IPS-18c (cell line): ENCODE results near the gene SLC22A7.

ENCODE experiments used
- H3K4me3 ChIP-seq: 2 replicates; pipeline ENCODE4 v1.7.0; 2013; ENCODE audit warnings: low read depth, mild to moderate bottlenecking, low read length, moderate library complexity; ENCODE audit not compliant: insufficient read depth
- H3K9me3 ChIP-seq: one replicate; pipeline ENCODE4 v1.6.1; 2013; ENCODE audit warnings: mild to moderate bottlenecking, low read length, moderate library complexity; ENCODE audit not compliant: control insufficient read depth, insufficient read depth

The SLC22A7 gene

GRCh38 chr6:43276577-43277305 is 21.3 kb upstream of the SLC22A7 start:
- no peaks in the 10 kb centered on the region for H3K9me3 ChIP-seq
- H3K4me3 ChIP-seq, result peak overlapping the region; percentile 38

- H3K9me3 ChIP-seq, result no peaks in the 10 kb centered on the region
- H3K4me3 ChIP-seq, result no peak overlapping the region
Measured at GRCh38 chr6:43277306-43277642, 20.8 kb upstream of the SLC22A7 start.

- no peaks in the 10 kb centered on the region for H3K9me3 ChIP-seq
- H3K4me3 ChIP-seq, result no peak overlapping the region
Measured at GRCh38 chr6:43277643-43278523, 20.2 kb upstream of the SLC22A7 start.

- H3K9me3 ChIP-seq, result no peaks in the 10 kb centered on the region
- H3K4me3 ChIP-seq, result no peak overlapping the region
Measured at GRCh38 chr6:43278524-43279078, 19.5 kb upstream of the SLC22A7 start.

GRCh38 chr6:43280234-43280633 is 17.8 kb upstream of the SLC22A7 start:
- H3K9me3 ChIP-seq, result no peaks in the 10 kb centered on the region

GRCh38 chr6:43282060-43282459 is 16.0 kb upstream of the SLC22A7 start:
- no peaks in the 10 kb centered on the region for H3K9me3 ChIP-seq

More at GRCh38 chr6:43280234-43280633, 17.8 kb upstream of the SLC22A7 start:
- H3K4me3 ChIP-seq, result no peak overlapping the region

GRCh38 chr6:43282636-43283513 is 15.2 kb upstream of the SLC22A7 start:
- H3K4me3 ChIP-seq, result no peak overlapping the region
- no peaks in the 10 kb centered on the region for H3K9me3 ChIP-seq

More at GRCh38 chr6:43282060-43282459, 16.0 kb upstream of the SLC22A7 start:
- H3K4me3 ChIP-seq, result no peak overlapping the region

- H3K9me3 ChIP-seq, result no peaks in the 10 kb centered on the region
- no peak overlapping the region for H3K4me3 ChIP-seq
Measured at GRCh38 chr6:43283514-43283901, 14.6 kb upstream of the SLC22A7 start.

GRCh38 chr6:43283905-43284304 is 14.2 kb upstream of the SLC22A7 start:
- Histone ChIP-seq H3K4me3 (no peak overlapping the region), H3K9me3 (no peaks in the 10 kb centered on the region)

- Histone ChIP-seq H3K4me3 (peak overlapping the region; percentile 9; the same call in 1 of the 2 replicates), H3K9me3 (no peaks in the 10 kb centered on the region)
Measured at GRCh38 chr6:43284991-43285781, 12.9 kb upstream of the SLC22A7 start.

GRCh38 chr6:43285832-43286231 is 12.2 kb upstream of the SLC22A7 start:
- Histone ChIP-seq H3K4me3 (no peak overlapping the region), H3K9me3 (no peaks in the 10 kb centered on the region)

- H3K4me3 ChIP-seq, result no peak overlapping the region
- H3K9me3 ChIP-seq, result no peaks in the 10 kb centered on the region
Measured at GRCh38 chr6:43286456-43286979, 11.5 kb upstream of the SLC22A7 start.

GRCh38 chr6:43286980-43287716 is 10.9 kb upstream of the SLC22A7 start:
- H3K9me3 ChIP-seq, result no peaks in the 10 kb centered on the region
- no peak overlapping the region for H3K4me3 ChIP-seq

- Histone ChIP-seq H3K4me3 (no peak overlapping the region), H3K9me3 (no peaks in the 10 kb centered on the region)
Measured at GRCh38 chr6:43287717-43288679, 10.1 kb upstream of the SLC22A7 start.
